ENCODE results near the gene FZD10.

Gene FZD10

DNA sequence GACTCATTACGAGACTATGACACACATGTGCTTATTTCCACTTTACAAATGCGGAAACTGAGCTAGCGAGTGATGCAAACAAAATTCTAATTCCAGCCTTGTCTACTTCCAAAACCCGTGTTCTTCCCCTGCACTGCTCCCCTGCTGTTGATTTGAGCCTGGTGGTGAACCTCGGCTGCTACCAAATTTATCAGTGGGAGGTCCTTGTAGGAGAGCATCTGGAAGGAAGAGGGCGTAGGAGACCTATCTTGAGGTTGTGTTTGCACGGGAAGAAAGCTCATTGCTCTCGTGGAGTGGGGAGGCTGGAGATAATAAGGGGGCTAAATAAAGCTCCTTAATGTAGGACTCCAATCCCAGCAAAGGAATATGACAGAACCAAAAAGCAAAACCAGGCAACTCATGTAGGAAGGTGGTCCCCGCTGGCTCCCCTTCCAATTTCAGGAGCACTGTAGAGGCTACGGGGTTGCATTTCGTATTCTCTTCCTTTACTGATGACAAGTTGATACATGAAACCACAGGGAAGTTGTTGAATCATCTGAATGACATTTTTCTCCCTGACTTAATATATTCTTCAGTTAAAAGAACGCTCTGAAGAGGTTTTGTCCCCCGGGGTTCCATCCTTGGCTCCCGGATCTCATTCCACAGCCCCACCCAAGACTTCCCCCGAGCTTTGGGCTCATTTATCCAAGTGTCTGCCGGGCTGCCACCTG lies 52.6 kb downstream of the FZD10 start:
- DNase-seq, result no peak

Measured in NCI-H1105 (cell line).